Adrenal gland (tissue), 12 donors: ENCODE results near the gene TXNRD2. TPM values are rescaled to one million over a fixed set of nuclear protein-coding genes. Genes with fewer than 3 reads are reported as not detected.
A peak's percentile ranks its signal among the peaks of the same experiment; 100 is the strongest.

Experiments used
- DNase-seq, 7 donors: peaks; one replicate each; pipeline ENCODE4 v3.0.0-alpha.2; 2019 to 2020
- H3K27ac ChIP-seq, 5 donors: fragments of 200-600 bp; sonication (generic) in 4 of 5; 1 replicate in 3 of 5; 2 replicates in 2 of 5; pipeline versions ENCODE4 v1.5.1 to v1.8.0; 2016 to 2020; ENCODE audit warnings: mild to moderate bottlenecking in 1 of 5
- H3K27me3 ChIP-seq: fragments of 200-600 bp; 2 replicates; pipeline ENCODE4 v1.8.0; 2021
- H3K36me3 ChIP-seq, 2 donors: fragments of 200-600 bp; replicated peaks in 1 of 2; 1 replicate in 1 of 2; 2 replicates in 1 of 2; pipeline versions ENCODE4 v1.5.1 to v1.8.0; 2018 to 2022
- H3K4me1 ChIP-seq, 2 donors: fragments of 200-600 bp; replicated peaks in 1 of 2; 1 replicate in 1 of 2; 2 replicates in 1 of 2; pipeline versions ENCODE4 v1.5.1 to v1.8.0; 2018 to 2021
- H3K4me3 ChIP-seq, 4 donors: fragments of 200-600 bp; sonication (generic) in 3 of 4; one replicate each; pipeline ENCODE4 v1.5.1; 2016 to 2018
- H3K9me3 ChIP-seq, 3 donors: fragments of 200-600 bp; sonication (generic) in 1 of 3; replicated peaks in 1 of 3; 1 replicate in 2 of 3; 2 replicates in 1 of 3; pipeline versions ENCODE4 v1.5.1 to v1.8.0; 2016 to 2021
- CTCF ChIP-seq, 6 experiments: fragments of 450-650 bp in 4 of 6; fragments of 200-600 bp in 2 of 6; sonication (generic) in 1 of 6; IDR thresholded peaks; 1 replicate in 5 of 6; 2 replicates in 1 of 6; pipeline versions ENCODE4 v1.5.1 to v1.8.0; 2016 to 2021; ENCODE audit warnings: antibody characterized with exemption in 6 of 6, mild to moderate bottlenecking in 2 of 6, moderate library complexity in 1 of 6
- POLR2A ChIP-seq, 2 donors: fragments of 450-650 bp; IDR thresholded peaks; one replicate each; pipeline ENCODE4 v1.6.1; 2017; ENCODE audit warnings: antibody characterized with exemption in 2 of 2, mild to moderate bottlenecking in 2 of 2, moderate library complexity in 1 of 2
- WGBS, 4 donors: extraction: QIAGEN DNeasy Blood & Tissue Kit in 2 of 4; methylation state at CpG; one replicate each; pipeline versions ENCODE4 v1.1.5 to v1.1.7; 2013 to 2017; 5-methylcytosine and 5-hydroxymethylcytosine counted together
- intact Hi-C, 2 donors: fragments of 100-400 bp; cut with DNase I; formaldehyde crosslinking; loops; one replicate each; pipeline versions ENCODE4 v1.14.1 to v1.15.0; 2022 to 2023
- polyA plus RNA-seq, 3 donors: library from polyadenylated mRNA; stranded (reverse); fragments of 200-250 nt in 2 of 3; fragments of 350-450 nt in 1 of 3; fragmentation: Illumina TruSeq in 1 of 3; extraction: RNeasy Lipid Tissue Mini Kit (QIAGEN cat#74804) in 1 of 3; gene quantifications; one replicate each; pipeline ENCODE4 v1.2.3, GENCODE V29; 2013 to 2014
- total RNA-seq, 9 donors: library from RNA; depleted of rRNA in 4 of 9; stranded (reverse); fragments of >200 nt in 4 of 9; fragments of 120-200 nt in 1 of 9; fragmentation: NEBNext Ultra II Directional in 1 of 9; extraction: Animal tissue kit (Norgen Biotek cat#: 25700) in 1 of 9; gene quantifications; one replicate each; pipeline versions ENCODE4 v1.1.0 to v1.2.4, GENCODE V29; 2013 to 2023
- donor health status: healthy with polysubstance abuse.
- donor health status: Bipolar disorder and iron deficiency.
- donor health status: DM: yes; HTN: yes; CAD: no.
- donor health status: DM: no; HTN: no; CAD: no.
- donor health status: DM: no; HTN: no; CAD: no.
- donor health status: DM: yes; HTN: yes; CAD: no.

TXNRD2 gene
- total and polyA plus RNA-seq, 12 donors, result 39.6 to 171 (median 59.5) TPM

DNA sequence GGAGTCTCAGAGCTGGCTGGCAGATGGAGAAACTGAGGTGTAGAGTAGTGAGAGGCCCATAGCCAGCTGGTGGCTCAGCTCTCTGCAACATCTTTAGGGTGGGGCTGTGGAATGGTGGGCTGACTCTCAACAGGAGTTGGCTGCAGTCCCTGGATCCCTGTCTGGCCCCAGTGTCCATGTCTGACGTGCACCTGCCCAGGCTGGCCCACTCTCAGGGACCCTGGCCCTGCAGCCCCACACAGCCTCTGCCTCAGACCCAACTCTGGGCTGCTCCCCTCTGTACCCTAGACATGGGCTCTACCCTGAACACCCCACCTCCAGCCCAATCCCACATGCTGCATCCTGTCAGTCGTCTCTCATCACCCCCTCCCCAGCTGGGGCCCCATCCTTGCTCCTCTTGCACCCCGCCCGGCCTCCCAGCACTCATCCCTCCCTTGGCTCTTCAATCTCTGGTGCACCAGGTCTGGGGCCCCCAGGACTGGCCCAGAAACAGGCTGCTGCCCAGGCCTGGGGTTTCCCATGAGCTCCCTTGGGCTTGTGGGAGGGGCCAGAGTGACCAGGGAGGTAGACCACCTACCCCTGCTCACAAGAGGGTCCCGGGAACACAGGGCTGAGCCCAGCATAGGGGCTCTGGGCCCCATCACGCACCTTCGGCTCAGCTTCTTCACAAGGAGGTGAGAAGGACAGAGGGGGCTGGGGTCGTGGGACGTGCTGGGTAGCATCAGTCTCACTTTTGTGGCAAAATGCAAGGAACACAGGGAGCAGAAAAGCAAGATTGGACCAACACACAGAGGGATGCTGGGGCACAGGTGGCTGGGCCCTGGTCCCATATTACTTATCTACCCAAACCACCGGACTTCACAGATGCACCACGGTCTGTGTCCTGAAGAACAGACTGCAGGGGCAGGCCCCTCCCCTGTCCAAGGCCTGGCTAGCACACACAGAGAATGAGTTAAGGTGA, 43.5 kb upstream of the TXNRD2 start:
- intact Hi-C loops, result no loop called here
- H3K36me3 ChIP-seq, result peaks cover 0 to 11% of the 10 kb centered on the region in 2 donors
- no peaks in the 10 kb centered on the region for H3K9me3 ChIP-seq
- WGBS, 4 donors, result 81 to 96% (median 87%) methylated on average over 8 to 11 of the region's 11 CpGs
- H3K4me3 ChIP-seq, result no peak overlapping the region
- H3K27me3 ChIP-seq, result no peaks in the 10 kb centered on the region
- TF ChIP-seq CTCF (IDR thresholded peaks at IDR 0.05) (no peak), POLR2A (IDR thresholded peaks at IDR 0.05) (no peak)
- DNase-seq, result no peak
- peaks cover 8 to 25% of the 10 kb centered on the region in 2 donors for H3K4me1 ChIP-seq
- H3K27ac ChIP-seq, result peak overlapping the region in 1 of 5 donors; percentile 77

DNA sequence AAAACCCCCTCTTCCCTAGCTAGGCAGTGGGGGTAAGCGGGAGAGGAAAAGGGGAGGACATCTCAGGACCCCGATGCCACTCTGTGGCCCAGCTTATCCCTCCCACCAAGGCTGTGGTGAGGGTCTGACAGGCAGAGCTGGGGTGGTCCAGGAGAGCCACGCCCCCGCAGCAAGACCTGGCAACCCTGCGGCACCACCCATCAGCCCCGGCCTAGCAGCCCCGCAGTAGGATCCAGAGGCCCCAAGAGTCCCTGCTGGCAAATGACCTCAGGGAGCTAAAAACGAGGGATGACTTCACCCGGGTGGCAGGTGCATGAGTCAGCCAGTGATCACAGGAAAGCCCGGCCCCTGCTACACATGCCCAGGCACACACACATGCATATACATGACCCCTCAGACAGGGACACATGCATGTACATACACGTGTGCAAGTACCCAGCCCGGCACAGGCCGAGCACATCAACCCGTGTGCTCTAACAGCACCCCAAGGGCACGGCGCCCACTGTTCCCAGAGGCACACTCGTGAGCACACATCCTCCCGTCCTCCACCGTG, 42.7 kb upstream of the TXNRD2 start:
- H3K4me1 ChIP-seq, result peaks cover 8 to 25% of the 10 kb centered on the region in 2 donors
- peaks cover 0 to 17% of the 10 kb centered on the region in 2 donors for H3K36me3 ChIP-seq
- H3K27me3 ChIP-seq, result no peaks in the 10 kb centered on the region
- WGBS, 4 donors, result 71 to 76% (median 74%) methylated on average over 7 to 19 of the region's 19 CpGs
- DNase-seq, result peak in 6 of 7 donors; percentile 65 to 85 (median 74)
- H3K4me3 ChIP-seq, result no peak overlapping the region
- TF ChIP-seq CTCF (IDR thresholded peaks at IDR 0.05) (no peak), POLR2A (IDR thresholded peaks at IDR 0.05) (no peak)
- intact Hi-C loops, result no loop called here
- peak overlapping the region in 1 of 5 donors; percentile 26 for H3K27ac ChIP-seq
- H3K9me3 ChIP-seq, result no peaks in the 10 kb centered on the region

DNA sequence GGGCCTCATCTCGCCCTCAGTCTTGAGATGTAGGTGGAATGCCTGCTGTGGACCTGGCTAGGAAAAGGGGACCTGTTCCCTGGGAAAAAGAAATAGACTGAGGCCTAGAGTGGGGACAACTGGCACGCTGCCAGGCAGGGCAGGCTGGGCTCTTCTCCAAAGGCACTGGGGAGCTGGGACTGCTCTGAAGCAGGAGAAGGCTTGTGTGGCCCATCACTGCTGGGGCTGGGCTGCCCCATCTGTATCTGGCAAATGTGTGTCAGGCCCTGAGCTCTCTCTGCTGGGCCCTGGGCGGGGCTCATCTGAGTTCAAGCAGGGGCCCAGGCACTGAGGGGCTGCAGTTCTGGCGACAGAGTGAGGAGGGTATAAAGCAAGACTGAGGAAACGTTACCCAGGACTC, 42.1 kb upstream of the TXNRD2 start:
- Histone ChIP-seq H3K27me3 (no peaks in the 10 kb centered on the region), H3K27ac (peak overlapping the region in 1 of 5 donors; percentile 26), H3K36me3 (peaks cover 0 to 23% of the 10 kb centered on the region in 2 donors), H3K4me1 (peaks cover 8 to 25% of the 10 kb centered on the region in 2 donors), H3K9me3 (no peaks in the 10 kb centered on the region), H3K4me3 (no peak overlapping the region)
- DNase-seq, result no peak
- WGBS, 4 donors, result 78 to 90% (median 82%) methylated on average over 3 to 5 of the region's 5 CpGs
- intact Hi-C loops, result no loop called here
- TF ChIP-seq CTCF (IDR thresholded peaks at IDR 0.05), result no peak
- no peak for TF ChIP-seq POLR2A (IDR thresholded peaks at IDR 0.05)

DNA sequence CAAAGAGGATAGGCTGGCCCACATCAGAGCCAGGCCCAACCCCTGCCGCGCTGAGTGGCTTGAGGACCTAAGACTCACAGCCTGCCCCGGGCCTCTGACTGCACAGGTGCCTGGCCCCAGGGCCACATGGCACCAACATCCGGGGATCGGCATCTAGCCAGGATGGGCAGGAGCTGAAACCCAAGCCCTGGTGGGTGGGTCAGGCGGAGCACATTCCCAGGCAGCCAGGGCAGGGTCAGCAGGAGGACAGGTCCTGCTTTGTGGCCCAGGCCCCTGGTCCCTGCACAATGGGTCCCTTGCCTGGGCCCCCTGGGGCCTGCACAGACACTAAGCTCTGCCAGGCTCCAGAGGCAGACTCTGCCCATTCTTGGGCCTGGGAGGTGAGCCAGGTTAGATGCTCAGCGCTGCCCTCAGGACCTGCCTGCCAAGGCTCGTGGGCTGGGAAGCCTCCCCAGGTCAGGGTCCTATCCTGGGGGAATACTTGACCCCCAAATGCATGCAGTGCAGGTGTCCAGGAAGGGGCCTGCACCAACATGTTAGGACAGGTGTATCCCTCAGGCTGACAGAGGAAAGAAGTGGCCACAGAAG, 41.5 kb upstream of the TXNRD2 start:
- 90 to 94% (median 94%) methylated on average over 2 to 8 of the region's 8 CpGs for WGBS, 4 donors
- H3K4me1 ChIP-seq, result peaks cover 8 to 25% of the 10 kb centered on the region in 2 donors
- H3K4me3 ChIP-seq, result no peak overlapping the region
- H3K36me3 ChIP-seq, result peaks cover 0 to 25% of the 10 kb centered on the region in 2 donors
- H3K27me3 ChIP-seq, result no peaks in the 10 kb centered on the region
- H3K9me3 ChIP-seq, result no peaks in the 10 kb centered on the region
- DNase-seq, result no peak
- TF ChIP-seq CTCF (IDR thresholded peaks at IDR 0.05) (no peak), POLR2A (IDR thresholded peaks at IDR 0.05) (no peak)
- H3K27ac ChIP-seq, result no peak overlapping the region
- intact Hi-C loops, result no loop called here
